Measurements from ENCODE around the gene KIF13A.
"Not testable (repeated sequence)": the region's sequence is repeated elsewhere in the genome, so short reads cannot be mapped to it uniquely, and the experiment has no call there.

Gene KIF13A

DNA sequence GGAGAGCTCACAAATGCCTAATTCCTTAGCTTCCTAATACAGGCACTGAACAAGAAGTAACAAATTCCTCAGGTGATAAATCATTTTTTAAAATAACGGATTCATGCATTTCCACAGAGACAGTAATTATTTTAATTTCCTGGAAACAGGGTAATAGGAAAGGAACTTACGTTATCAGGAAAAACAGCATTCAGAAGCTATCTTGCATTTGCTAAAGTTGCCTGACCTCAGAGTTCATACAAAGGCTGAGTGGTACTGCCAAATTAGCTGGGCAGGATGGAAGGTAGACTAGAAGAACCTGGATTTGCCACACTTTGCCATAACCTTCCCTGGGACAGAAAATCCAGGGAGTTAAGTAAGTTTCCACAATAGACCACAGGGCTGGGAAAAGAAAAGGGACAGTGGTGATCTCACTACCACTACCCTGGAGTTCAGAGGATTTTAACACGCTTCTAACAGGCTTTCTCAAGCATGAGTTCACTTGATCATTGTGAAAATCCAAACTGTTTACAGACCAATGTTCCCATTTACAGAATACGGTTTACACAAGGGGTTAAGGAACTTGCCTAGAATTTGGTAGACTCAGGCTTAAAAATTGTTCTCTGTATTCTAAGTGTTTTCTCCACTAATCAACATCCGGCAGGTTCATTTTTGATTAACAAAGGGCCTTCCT lies 57.0 kb downstream of the KIF13A start:
- no peak for DNase-seq

- DNase-seq: no peak
These were observed 58.7 kb downstream of the KIF13A start for GRCh38 chr6:17928514-17929430.

DNA sequence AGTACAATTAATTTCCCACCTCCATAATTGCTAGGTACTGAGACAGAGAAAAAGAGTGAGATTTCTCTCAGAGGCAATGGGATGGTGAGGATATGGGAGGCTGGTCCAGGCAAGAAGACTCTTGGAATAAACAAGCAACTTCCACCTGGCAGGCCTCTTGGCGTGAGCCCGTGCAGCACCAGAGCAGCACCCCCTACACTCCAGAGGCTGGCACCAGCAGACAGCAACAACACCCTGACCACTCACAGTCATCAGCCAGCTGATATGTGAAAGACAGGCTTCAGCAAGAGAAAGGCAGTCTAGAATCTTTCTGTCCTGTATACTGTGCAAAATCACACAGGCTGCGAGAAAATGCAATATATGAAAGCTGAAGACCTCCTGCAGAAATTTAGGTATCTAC lies 59.7 kb downstream of the KIF13A start:
- DNase-seq: no peak

- DNase-seq: no peak
These were observed 64.0 kb downstream of the KIF13A start for GRCh38 chr6:17923401-17923863.

GRCh38 chr6:17921454-17921853 lies 66.0 kb downstream of the KIF13A start:
- no peak for DNase-seq

- DNase-seq: no peak
These were observed 67.9 kb downstream of the KIF13A start for GRCh38 chr6:17919496-17919895.

- no peak for DNase-seq
These were observed 69.3 kb downstream of the KIF13A start for GRCh38 chr6:17917837-17918763.

DNA sequence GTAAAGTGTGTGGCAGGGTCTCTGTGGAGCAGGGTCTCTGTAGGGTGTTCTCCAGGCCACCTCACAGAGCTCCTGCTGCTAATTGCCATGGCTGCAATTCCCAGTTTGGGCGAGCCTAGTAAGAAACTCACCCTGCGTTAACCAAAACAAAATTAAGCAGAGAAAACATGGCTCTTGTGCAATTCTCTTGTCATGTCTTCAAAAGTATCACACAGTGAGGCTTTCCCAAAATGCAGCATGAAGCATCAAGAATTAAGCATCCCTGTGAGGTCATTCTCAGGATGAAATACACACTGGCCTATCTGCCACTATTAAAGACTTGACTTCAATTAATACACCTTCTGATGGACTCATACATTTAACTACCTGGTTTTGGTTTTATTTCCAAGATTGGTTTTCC lies 72.8 kb downstream of the KIF13A start:
- DNase-seq: no peak

GRCh38 chr6:17912521-17912920 lies 74.9 kb downstream of the KIF13A start:
- DNase-seq: no peak

GRCh38 chr6:17911656-17912055 lies 75.8 kb downstream of the KIF13A start:
- DNase-seq: not testable (repeated sequence)

DNA sequence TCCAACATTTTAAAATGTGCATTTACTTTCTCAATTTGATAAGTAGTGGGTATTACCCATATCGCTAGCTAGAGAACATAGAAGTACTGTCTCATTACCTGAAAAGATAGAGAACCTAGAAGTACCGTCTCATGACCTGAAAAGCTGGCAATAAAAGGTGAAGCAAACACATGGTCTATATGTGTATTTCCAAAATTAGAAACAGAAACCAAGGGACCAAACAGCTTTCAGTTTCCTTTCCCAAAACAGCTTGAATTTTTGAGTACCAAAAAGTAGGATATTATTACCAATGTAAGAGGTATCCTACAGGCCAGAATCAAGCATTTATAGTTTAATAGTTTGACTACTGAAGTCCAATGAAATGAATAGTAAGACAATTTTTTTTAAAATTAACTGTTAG lies 77.2 kb downstream of the KIF13A start:
- no peak for DNase-seq

GRCh38 chr6:17908831-17909230 lies 78.6 kb downstream of the KIF13A start:
- DNase-seq: no peak

DNA sequence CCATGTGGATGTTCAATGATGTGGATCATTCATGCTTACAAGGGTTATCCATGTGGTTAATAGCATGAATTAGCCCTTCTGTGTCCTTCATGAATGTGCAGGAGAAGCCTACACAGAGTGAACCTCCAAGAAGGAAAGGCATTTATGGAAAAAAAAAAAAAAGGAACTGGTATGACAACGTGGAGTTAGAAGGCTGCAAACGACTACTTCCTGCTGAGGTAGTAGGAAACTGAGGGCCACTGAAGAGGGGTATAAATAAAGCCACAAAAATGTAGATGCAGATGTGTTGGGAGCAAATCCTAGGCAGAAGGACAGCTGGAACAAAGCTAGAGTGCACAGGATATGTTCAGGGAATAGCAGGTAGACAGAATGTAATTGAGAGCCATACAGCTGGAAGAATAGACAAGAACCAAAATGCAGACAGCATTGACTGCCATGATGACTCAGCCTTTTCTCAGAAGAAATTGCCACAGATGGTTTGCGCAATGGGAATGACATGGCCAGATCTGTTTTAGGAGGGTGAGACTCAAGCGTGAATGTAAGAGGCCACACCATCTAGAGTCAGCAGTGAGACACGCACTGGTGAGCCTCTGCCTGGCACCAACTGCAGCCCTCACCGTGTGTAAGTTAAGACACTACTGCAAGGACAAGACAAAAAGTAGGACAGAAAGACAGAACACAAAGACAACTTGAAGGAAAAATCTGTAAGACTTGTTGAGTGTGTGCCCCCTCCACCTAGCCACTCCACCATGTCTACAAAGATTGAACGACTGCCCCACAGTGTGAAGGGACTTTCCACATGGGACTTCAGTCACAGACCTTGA lies 79.8 kb downstream of the KIF13A start:
- no peak for DNase-seq

DNA sequence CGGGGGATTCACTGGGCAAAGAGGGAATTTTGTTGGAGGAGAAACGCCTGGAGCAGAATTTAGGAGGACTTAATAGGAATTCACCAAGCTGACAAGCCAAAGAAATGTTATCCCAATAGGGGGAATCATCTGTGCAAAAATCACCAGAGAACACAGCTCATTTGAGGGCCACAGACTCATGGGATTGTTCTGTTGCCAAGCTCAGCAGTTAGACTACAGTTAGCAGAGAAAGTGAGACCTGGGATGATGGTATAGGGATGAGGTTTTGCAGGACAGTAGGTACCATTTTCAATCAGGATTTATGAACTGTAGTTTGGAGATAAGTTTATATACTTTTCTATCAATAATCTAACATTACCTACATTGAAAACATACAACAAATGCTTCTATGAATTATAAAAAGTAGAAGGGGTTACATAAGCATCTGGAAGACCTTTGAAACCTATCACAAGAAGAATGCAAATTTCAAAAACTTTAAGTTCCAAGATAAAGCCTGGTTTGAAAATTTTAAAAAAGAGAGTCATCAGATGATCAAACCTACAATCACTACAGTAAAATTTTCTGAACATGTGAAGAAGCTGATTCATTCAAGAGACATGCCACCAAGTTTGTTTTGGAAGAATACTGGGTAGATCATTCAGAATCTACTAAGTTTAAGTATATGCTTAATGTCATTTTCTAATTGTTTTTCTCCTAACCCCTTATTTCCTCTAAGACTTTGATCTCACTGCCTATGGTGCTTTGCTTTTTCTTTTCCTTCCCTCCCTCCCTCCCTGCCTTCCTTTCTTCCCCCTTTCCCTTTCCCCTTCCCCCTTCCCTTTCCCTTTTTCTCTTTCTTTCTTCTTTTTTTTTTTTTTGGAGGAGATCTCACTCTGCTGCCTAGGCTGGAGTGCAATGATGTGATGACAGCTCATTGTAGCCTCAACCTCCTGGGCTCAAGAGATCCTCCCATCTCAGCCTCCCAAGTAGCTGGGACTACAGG lies 81.5 kb downstream of the KIF13A start:
- DNase-seq: no peak

GRCh38 chr6:17904491-17905120 lies 82.8 kb downstream of the KIF13A start:
- DNase-seq: no peak

GRCh38 chr6:17902974-17903373 lies 84.5 kb downstream of the KIF13A start:
- DNase-seq: no peak

DNA sequence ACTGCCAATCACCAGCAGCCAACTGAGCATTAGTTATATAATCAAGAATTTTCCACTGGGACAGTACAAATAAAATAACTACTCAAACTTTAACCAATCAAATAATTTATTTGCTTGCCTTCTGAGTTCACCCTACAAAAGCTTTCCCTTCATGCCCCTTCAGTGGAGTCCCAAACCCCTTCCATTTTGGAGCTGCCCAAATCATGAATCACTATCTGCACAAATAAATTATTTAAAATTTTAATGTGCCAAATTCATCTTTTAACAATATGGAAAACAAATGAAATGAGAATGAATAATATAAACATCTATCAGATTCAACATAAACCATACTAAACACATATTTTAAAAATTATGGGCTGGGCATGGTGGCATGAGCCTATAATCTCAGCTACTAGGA lies 85.9 kb downstream of the KIF13A start:
- no peak for DNase-seq

GRCh38 chr6:17900011-17900410 lies 87.4 kb downstream of the KIF13A start:
- no peak for DNase-seq

GRCh38 chr6:17899491-17899890 lies 87.9 kb downstream of the KIF13A start:
- no peak for DNase-seq

- no peak for DNase-seq
These were observed 89.8 kb downstream of the KIF13A start for GRCh38 chr6:17897681-17898080.

Measured in NCI-H524 treated with DMSO at 0.1 percent for 48 hours (cell line).